ENCODE measurements around the gene CALB2. TPM values are rescaled to one million over a fixed set of nuclear protein-coding genes. Genes with fewer than 3 reads are reported as not detected.
"Not testable (repeated sequence)": the region's sequence is repeated elsewhere in the genome, so short reads cannot be mapped to it uniquely, and the experiment has no call there.

Gene CALB2
- total RNA-seq, result not detected in 2 replicates

GRCh38 chr16:71358464-71358998 is at the start of gene CALB2:
CALB2 (plus strand) TSS chr16:71358723; CDS start chr16:71358793, 70 bp downstream.
- Mint-ChIP-seq H3K4me1 (ENCODE audit: low read depth) (no peaks in the 10 kb centered on the region), H3K36me3 (ENCODE audit: low read depth) (no peaks in the 10 kb centered on the region), H3K9me3 (no peaks in the 10 kb centered on the region), H3K27ac (no peak within 1 kb of the TSS), H3K4me3 (no peak within 1 kb of the TSS), H3K27me3 (ENCODE audit: insufficient read depth) (peaks cover 3% of the 10 kb centered on the region)
- intact Hi-C loops (cut with micrococcal nuclease), result loop anchor here (1.0 to 10.0 kb wide), 2 partner anchors 141 to 554 kb away; partner anchors contain the start of gene VAC14
- DNase-seq (ENCODE audit: low spot score), result peak; percentile 47

- no peak overlapping the region for H3K27ac Mint-ChIP-seq
- H3K36me3 Mint-ChIP-seq (ENCODE audit: low read depth), result no peaks in the 10 kb centered on the region
- no peaks in the 10 kb centered on the region for H3K9me3 Mint-ChIP-seq
- H3K27me3 Mint-ChIP-seq (ENCODE audit: insufficient read depth), result peaks cover 10% of the 10 kb centered on the region
- intact Hi-C loops (cut with micrococcal nuclease), result loop anchor here (1.0 kb wide), 1 partner anchor 96 kb away; no protein-coding TSS in a partner anchor
- no peak for DNase-seq (ENCODE audit: low spot score)
- no peaks in the 10 kb centered on the region for H3K4me1 Mint-ChIP-seq (ENCODE audit: low read depth)
- H3K4me3 Mint-ChIP-seq, result no peak overlapping the region
Measured at GRCh38 chr16:71311553-71312158, 46.9 kb upstream of the CALB2 start.

GRCh38 chr16:71313591-71313990 is 44.9 kb upstream of the CALB2 start:
- H3K9me3 Mint-ChIP-seq; H3K27ac Mint-ChIP-seq; H3K4me3 Mint-ChIP-seq; intact Hi-C loops (cut with micrococcal nuclease); H3K36me3 Mint-ChIP-seq (ENCODE audit: low read depth); H3K4me1 Mint-ChIP-seq (ENCODE audit: low read depth); H3K27me3 Mint-ChIP-seq (ENCODE audit: insufficient read depth); DNase-seq (ENCODE audit: low spot score): not testable (repeated sequence)

GRCh38 chr16:71315269-71315668 is 43.3 kb upstream of the CALB2 start:
- Mint-ChIP-seq H3K4me1 (ENCODE audit: low read depth) (no peaks in the 10 kb centered on the region), H3K27ac (no peak overlapping the region), H3K27me3 (ENCODE audit: insufficient read depth) (peaks cover 2% of the 10 kb centered on the region), H3K4me3 (no peak overlapping the region), H3K36me3 (ENCODE audit: low read depth) (no peaks in the 10 kb centered on the region), H3K9me3 (no peaks in the 10 kb centered on the region)
- intact Hi-C loops (cut with micrococcal nuclease), result no loop called here
- DNase-seq (ENCODE audit: low spot score), result no peak

GRCh38 chr16:71319999-71320398 is 38.5 kb upstream of the CALB2 start:
- no peaks in the 10 kb centered on the region for H3K27me3 Mint-ChIP-seq (ENCODE audit: insufficient read depth)
- no peaks in the 10 kb centered on the region for H3K9me3 Mint-ChIP-seq
- no peak for DNase-seq (ENCODE audit: low spot score)
- no peaks in the 10 kb centered on the region for H3K4me1 Mint-ChIP-seq (ENCODE audit: low read depth)
- no peak overlapping the region for H3K27ac Mint-ChIP-seq
- no peaks in the 10 kb centered on the region for H3K36me3 Mint-ChIP-seq (ENCODE audit: low read depth)
- intact Hi-C loops (cut with micrococcal nuclease), result no loop called here
- no peak overlapping the region for H3K4me3 Mint-ChIP-seq

GRCh38 chr16:71327720-71328119 is 30.8 kb upstream of the CALB2 start:
- peaks cover 6% of the 10 kb centered on the region for H3K27me3 Mint-ChIP-seq (ENCODE audit: insufficient read depth)
- H3K27ac Mint-ChIP-seq, result no peak overlapping the region
- H3K9me3 Mint-ChIP-seq, result no peaks in the 10 kb centered on the region
- intact Hi-C loops (cut with micrococcal nuclease), result no loop called here
- no peaks in the 10 kb centered on the region for H3K4me1 Mint-ChIP-seq (ENCODE audit: low read depth)
- H3K4me3 Mint-ChIP-seq, result no peak overlapping the region
- no peaks in the 10 kb centered on the region for H3K36me3 Mint-ChIP-seq (ENCODE audit: low read depth)
- DNase-seq (ENCODE audit: low spot score), result no peak

- Mint-ChIP-seq H3K9me3 (no peaks in the 10 kb centered on the region), H3K27ac (no peak overlapping the region), H3K27me3 (ENCODE audit: insufficient read depth) (peaks cover 9% of the 10 kb centered on the region), H3K4me3 (no peak overlapping the region), H3K36me3 (ENCODE audit: low read depth) (no peaks in the 10 kb centered on the region), H3K4me1 (ENCODE audit: low read depth) (no peaks in the 10 kb centered on the region)
- DNase-seq (ENCODE audit: low spot score), result no peak
- intact Hi-C loops (cut with micrococcal nuclease), result no loop called here
Measured at GRCh38 chr16:71328151-71328550, 30.4 kb upstream of the CALB2 start.

- no peak for DNase-seq (ENCODE audit: low spot score)
- intact Hi-C loops (cut with micrococcal nuclease), result no loop called here
- no peaks in the 10 kb centered on the region for H3K9me3 Mint-ChIP-seq
- no peak overlapping the region for H3K27ac Mint-ChIP-seq
- H3K4me3 Mint-ChIP-seq, result no peak overlapping the region
- peaks cover 5% of the 10 kb centered on the region for H3K27me3 Mint-ChIP-seq (ENCODE audit: insufficient read depth)
- H3K4me1 Mint-ChIP-seq (ENCODE audit: low read depth), result no peaks in the 10 kb centered on the region
- H3K36me3 Mint-ChIP-seq (ENCODE audit: low read depth), result no peaks in the 10 kb centered on the region
Measured at GRCh38 chr16:71337631-71338030, 20.9 kb upstream of the CALB2 start.

GRCh38 chr16:71338193-71338592 is 20.3 kb upstream of the CALB2 start:
- Mint-ChIP-seq H3K4me1 (ENCODE audit: low read depth) (no peaks in the 10 kb centered on the region), H3K36me3 (ENCODE audit: low read depth) (no peaks in the 10 kb centered on the region), H3K9me3 (no peaks in the 10 kb centered on the region), H3K4me3 (no peak overlapping the region), H3K27ac (no peak overlapping the region), H3K27me3 (ENCODE audit: insufficient read depth) (peaks cover 2% of the 10 kb centered on the region)
- intact Hi-C loops (cut with micrococcal nuclease), result no loop called here
- DNase-seq (ENCODE audit: low spot score), result no peak

GRCh38 chr16:71338632-71339031 is 19.9 kb upstream of the CALB2 start:
- DNase-seq (ENCODE audit: low spot score), result no peak
- Mint-ChIP-seq H3K27me3 (ENCODE audit: insufficient read depth) (peaks cover 2% of the 10 kb centered on the region), H3K36me3 (ENCODE audit: low read depth) (no peaks in the 10 kb centered on the region), H3K9me3 (no peaks in the 10 kb centered on the region), H3K27ac (no peak overlapping the region), H3K4me3 (no peak overlapping the region), H3K4me1 (ENCODE audit: low read depth) (no peaks in the 10 kb centered on the region)
- intact Hi-C loops (cut with micrococcal nuclease), result no loop called here

GRCh38 chr16:71339236-71340171 is 19.0 kb upstream of the CALB2 start:
- H3K4me3 Mint-ChIP-seq, result no peak overlapping the region
- no peak overlapping the region for H3K27ac Mint-ChIP-seq
- H3K27me3 Mint-ChIP-seq (ENCODE audit: insufficient read depth), result no peaks in the 10 kb centered on the region
- H3K36me3 Mint-ChIP-seq (ENCODE audit: low read depth), result no peaks in the 10 kb centered on the region
- no peaks in the 10 kb centered on the region for H3K9me3 Mint-ChIP-seq
- no peak for DNase-seq (ENCODE audit: low spot score)
- no peaks in the 10 kb centered on the region for H3K4me1 Mint-ChIP-seq (ENCODE audit: low read depth)
- intact Hi-C loops (cut with micrococcal nuclease), result no loop called here

GRCh38 chr16:71340406-71340805 is 18.1 kb upstream of the CALB2 start:
- H3K36me3 Mint-ChIP-seq (ENCODE audit: low read depth), result no peaks in the 10 kb centered on the region
- no peak overlapping the region for H3K27ac Mint-ChIP-seq
- intact Hi-C loops (cut with micrococcal nuclease), result no loop called here
- H3K4me3 Mint-ChIP-seq, result no peak overlapping the region
- no peak for DNase-seq (ENCODE audit: low spot score)
- H3K27me3 Mint-ChIP-seq (ENCODE audit: insufficient read depth), result no peaks in the 10 kb centered on the region
- no peaks in the 10 kb centered on the region for H3K4me1 Mint-ChIP-seq (ENCODE audit: low read depth)
- no peaks in the 10 kb centered on the region for H3K9me3 Mint-ChIP-seq

GRCh38 chr16:71341881-71342280 is 16.6 kb upstream of the CALB2 start:
- Mint-ChIP-seq H3K27me3 (ENCODE audit: insufficient read depth) (no peaks in the 10 kb centered on the region), H3K9me3 (no peaks in the 10 kb centered on the region)

More at GRCh38 chr16:71341881-71342280, 16.6 kb upstream of the CALB2 start:
- Mint-ChIP-seq H3K36me3 (ENCODE audit: low read depth) (no peaks in the 10 kb centered on the region), H3K4me3 (no peak overlapping the region), H3K27ac (no peak overlapping the region), H3K4me1 (ENCODE audit: low read depth) (no peaks in the 10 kb centered on the region)
- intact Hi-C loops (cut with micrococcal nuclease), result no loop called here
- no peak for DNase-seq (ENCODE audit: low spot score)
